HepG2 (cell line): Measurements from ENCODE around the gene OTUD6A. TPM values are rescaled to one million over a fixed set of nuclear protein-coding genes. Genes with fewer than 3 reads are reported as not detected.

Source experiments
- ATAC-seq: fragments of 200-7000 bp; cut with Tn5 transposase; 3 replicates; pipeline ENCODE4 v1.9.1; 2020; ENCODE audit warnings: mild to moderate bottlenecking, moderate library complexity
- BruUV-seq: library from RNA; stranded (reverse); fragments of 400-500 nt; replicated peaks from 2 replicates; lab custom pipeline; 2021; lab: Mats Ljungman, UMichigan
- CTCF ChIA-PET: fragments of 300-600 bp; formaldehyde crosslinking; extraction: SDS; loops from one replicate; lab custom pipeline; 2021; ENCODE audit warnings: low total read pairs, inconsistent platforms, low intra/inter-chr PET ratio; lab: Yijun Ruan, JAX
- POLR2A ChIA-PET: fragments of 350-600 bp; sonication (Branson Sonifier 250); formaldehyde crosslinking; loops from one replicate; lab custom pipeline; 2020; ENCODE audit warnings: antibody characterized with exemption, inconsistent platforms; lab: Yijun Ruan, JAX
- DNase-seq: peaks from one replicate; pipeline ENCODE4 v3.0.0-alpha.2; 2015; ENCODE audit warnings: low spot score
- FAIRE-seq: peaks from 3 replicates; lab custom pipeline; 2011; peaks lifted over from hg19 to GRCh38; lab: Jason Lieb, UNC
- H2AFZ ChIP-seq: one replicate; pipeline ENCODE4 v1.6.1; 2011; ENCODE audit warnings: low read length, inconsistent platforms
- H3K27ac ChIP-seq: fragments of 300-600 bp; 3 replicates; pipeline ENCODE4 v1.8.0; 2011; ENCODE audit warnings: mixed run types, mild to moderate bottlenecking, mixed read lengths, low read length, inconsistent platforms; ENCODE audit not compliant: insufficient read depth; ENCODE audit errors: extremely low read length
- H3K27me3 ChIP-seq, 2 experiments: fragments of 200-600 bp in 1 of 2; 2 replicates in 1 of 2; 3 replicates in 1 of 2; pipeline versions ENCODE4 v1.6.0 to v1.8.0; 2011; ENCODE audit warnings: low read length in 2 of 2, mild to moderate bottlenecking in 2 of 2, moderate library complexity in 2 of 2, inconsistent platforms in 1 of 2; ENCODE audit not compliant: insufficient read depth in 2 of 2, control insufficient read depth in 1 of 2
- H3K36me3 ChIP-seq, 2 experiments: fragments of 200-600 bp in 1 of 2; replicated peaks in 1 of 2; 2 replicates in 1 of 2; 3 replicates in 1 of 2; pipeline versions ENCODE4 v1.5.1 to v1.8.0; 2011; ENCODE audit warnings: low read length in 2 of 2, inconsistent platforms in 1 of 2; ENCODE audit not compliant: insufficient read depth in 2 of 2, control insufficient read depth in 1 of 2
- H3K4me1 ChIP-seq: 2 replicates; pipeline ENCODE4 v1.5.1; 2012; ENCODE audit warnings: low read length, inconsistent platforms; ENCODE audit not compliant: insufficient read depth
- H3K4me2 ChIP-seq: 2 replicates; pipeline ENCODE4 v1.6.0; 2011; ENCODE audit warnings: low read depth, low read length, inconsistent platforms
- H3K4me3 ChIP-seq, 3 experiments: fragments of 200-600 bp in 1 of 3; sonication (generic), shearing (Covaris generic) in 1 of 3; replicated peaks in 1 of 3; 2 replicates each; pipeline ENCODE4 v1.5.1; 2011 to 2016; ENCODE audit warnings: low read length in 3 of 3, inconsistent platforms in 2 of 3, low read depth in 2 of 3, mild to moderate bottlenecking in 2 of 3, control low read depth in 1 of 3, mixed read lengths in 1 of 3; ENCODE audit not compliant: insufficient read depth in 1 of 3
- H3K79me2 ChIP-seq: one replicate; pipeline ENCODE4 v1.6.1; 2011; ENCODE audit warnings: low read length, inconsistent platforms; ENCODE audit not compliant: insufficient read depth
- H3K9ac ChIP-seq: 2 replicates; pipeline ENCODE4 v1.6.0; 2011; ENCODE audit warnings: mild to moderate bottlenecking, low read depth, low read length, inconsistent platforms; ENCODE audit not compliant: insufficient read depth
- H3K9me3 ChIP-seq: 2 replicates; pipeline ENCODE4 v1.5.1; 2012; ENCODE audit warnings: mild to moderate bottlenecking, low read length
- H4K20me1 ChIP-seq: 2 replicates; pipeline ENCODE4 v1.6.0; 2011; ENCODE audit warnings: inconsistent platforms, mild to moderate bottlenecking, low read length, moderate library complexity; ENCODE audit not compliant: insufficient read depth
- AGO2 ChIP-seq: fragments of 200-400 bp; formaldehyde crosslinking; optimal IDR thresholded peaks from 2 replicates; pipeline ENCODE3; 2017; ENCODE audit warnings: mild to moderate bottlenecking, low read depth, low read length, moderate library complexity
- BRCA1 ChIP-seq: sonication (generic); formaldehyde crosslinking; IDR thresholded peaks from 2 replicates; pipeline ENCODE4 v1.4.0; 2020; ENCODE audit warnings: missing genetic modification reagents
- GABPA ChIP-seq, 2 experiments: IDR thresholded peaks; 2 replicates each; pipeline ENCODE4 v1.6.1; 2011 to 2016; ENCODE audit warnings: low read depth in 2 of 2, low read length in 1 of 2, missing biosample characterization in 1 of 2, missing genetic modification characterization in 1 of 2
- GLI4 ChIP-seq: sonication (generic); formaldehyde crosslinking; IDR thresholded peaks from 2 replicates; pipeline ENCODE4 v1.5.1; 2020; ENCODE audit warnings: missing genetic modification reagents, mild to moderate bottlenecking, moderate library complexity, borderline replicate concordance
- RAD21 ChIP-seq: fragments of 450-650 bp; formaldehyde crosslinking; IDR thresholded peaks from 2 replicates; pipeline ENCODE4 v1.5.0; 2020; ENCODE audit warnings: mild to moderate bottlenecking
- RXRA ChIP-seq: sonication (generic); formaldehyde crosslinking; IDR thresholded peaks from 2 replicates; pipeline ENCODE4 v1.5.1; 2020; ENCODE audit warnings: missing genetic modification reagents
- SMC3 ChIP-seq: IDR thresholded peaks from 2 replicates; pipeline ENCODE4 v1.6.1; 2011; ENCODE audit warnings: low read length, improper control_type of control experiment
- SP2 ChIP-seq: sonication (generic); formaldehyde crosslinking; IDR thresholded peaks from 2 replicates; pipeline ENCODE4 v1.5.1; 2020; ENCODE audit warnings: mild to moderate bottlenecking, missing genetic modification reagents
- STAG1 ChIP-seq: sonication (generic); formaldehyde crosslinking; IDR thresholded peaks from 2 replicates; pipeline ENCODE4 v1.4.0; 2020; ENCODE audit warnings: missing genetic modification reagents
- STAT5B ChIP-seq: sonication (generic); formaldehyde crosslinking; IDR thresholded peaks from 2 replicates; pipeline ENCODE4 v1.4.0; 2020; ENCODE audit warnings: missing genetic modification reagents
- WIZ ChIP-seq: sonication (generic); formaldehyde crosslinking; IDR thresholded peaks from 2 replicates; pipeline ENCODE4 v1.5.1; 2020; ENCODE audit warnings: mild to moderate bottlenecking, missing genetic modification reagents
- ZNF101 ChIP-seq: sonication (generic); formaldehyde crosslinking; IDR thresholded peaks from 2 replicates; pipeline ENCODE4 v1.4.0; 2020; ENCODE audit warnings: mild to moderate bottlenecking, low read depth, missing genetic modification reagents, borderline replicate concordance
- ZNF256 ChIP-seq: sonication (generic); formaldehyde crosslinking; conservative IDR thresholded peaks from 2 replicates; pipeline ENCODE4 v1.4.0; 2020; ENCODE audit warnings: missing genetic modification reagents
- ZNF737 ChIP-seq: sonication (generic); formaldehyde crosslinking; IDR thresholded peaks from 2 replicates; pipeline ENCODE4 v1.5.0; 2020; ENCODE audit warnings: missing genetic modification reagents, mild to moderate bottlenecking, borderline replicate concordance
- ZNF766 ChIP-seq: sonication (generic); formaldehyde crosslinking; IDR thresholded peaks from 2 replicates; pipeline ENCODE4 v1.5.0; 2020; ENCODE audit warnings: missing genetic modification reagents, borderline replicate concordance
- WGBS: methylation state at CpG from one replicate; pipeline ENCODE4 v1.1.6; 2017; ENCODE audit warnings: low lambda C conversion rate; 5-methylcytosine and 5-hydroxymethylcytosine counted together
- in situ Hi-C: cut with HindIII; loops from 2 replicates; pipeline ENCODE4 v1.10.0; 2017; ENCODE audit warnings: low pct_unique_long_range_greater_than_20kb; ENCODE audit not compliant: extremely low pct_ligation_motif_present
- intact Hi-C: fragments of 100-400 bp; cut with micrococcal nuclease; formaldehyde crosslinking; loops from one replicate; pipeline ENCODE4 v1.10.0; 2022; ENCODE audit not compliant: unreplicated experiment
- polyA plus RNA-seq, 8 experiments: library from polyadenylated mRNA; depleted of rRNA in 3 of 8; stranded (reverse) in 7 of 8; unstranded in 1 of 8; fragments of >200 nt; fragmentation: Illumina TruSeq in 4 of 8; extraction: Trizol in 4 of 8; gene quantifications; 2 replicates each; pipeline versions ENCODE4 v1.2.1 to v1.2.3, GENCODE V29; 2011 to 2016; ENCODE audit warnings: low read depth in 4 of 8, missing spikeins in 1 of 8, mixed read lengths in 1 of 8; ENCODE audit not compliant: insufficient read depth in 1 of 8
- total RNA-seq, 5 experiments: library from RNA; depleted of rRNA; stranded (reverse); fragments of >200 nt; fragmentation: Illumina TruSeq; extraction: Trizol; gene quantifications; 2 replicates each; pipeline ENCODE4 v1.2.3, GENCODE V29; 2016; ENCODE audit warnings: low read depth in 1 of 5
- TF ChIP-seq, protein P1 (sequence below): sonication (generic); formaldehyde crosslinking; IDR thresholded peaks from 2 replicates; pipeline ENCODE4 v1.5.0; 2020; ENCODE audit warnings: missing genetic modification reagents
- TF ChIP-seq, protein P2 (sequence below): sonication (generic); formaldehyde crosslinking; IDR thresholded peaks from 2 replicates; pipeline ENCODE4 v1.5.0; 2020; ENCODE audit warnings: mild to moderate bottlenecking, missing genetic modification reagents, moderate library complexity

The OTUD6A gene
- total and polyA plus RNA-seq, 2 of the 13 experiments (the other 11 are each of a cell fraction or from before 2014, with no cell fraction given) = not detected

DNA sequence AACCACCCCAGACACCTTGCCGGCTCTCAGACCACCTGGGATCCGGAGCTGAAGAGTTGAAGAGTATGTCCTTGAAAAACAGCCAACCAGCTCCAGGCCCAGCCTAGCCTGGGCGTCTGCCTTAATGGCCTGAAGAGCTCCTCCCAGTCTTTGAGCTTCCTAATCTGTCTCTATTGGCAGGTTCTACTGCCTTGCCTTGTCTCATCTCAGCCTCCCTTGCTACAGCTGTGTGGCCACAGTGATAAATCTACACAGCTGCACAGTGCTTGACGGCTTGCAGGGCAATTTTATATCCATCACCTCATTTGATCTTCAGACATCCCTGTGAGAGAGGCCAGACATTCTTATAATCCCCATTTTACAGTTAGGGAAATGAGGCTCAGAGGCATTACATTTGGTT lies 32.4 kb upstream of the OTUD6A start (continued):
- TF ChIP-seq, protein P1, sequence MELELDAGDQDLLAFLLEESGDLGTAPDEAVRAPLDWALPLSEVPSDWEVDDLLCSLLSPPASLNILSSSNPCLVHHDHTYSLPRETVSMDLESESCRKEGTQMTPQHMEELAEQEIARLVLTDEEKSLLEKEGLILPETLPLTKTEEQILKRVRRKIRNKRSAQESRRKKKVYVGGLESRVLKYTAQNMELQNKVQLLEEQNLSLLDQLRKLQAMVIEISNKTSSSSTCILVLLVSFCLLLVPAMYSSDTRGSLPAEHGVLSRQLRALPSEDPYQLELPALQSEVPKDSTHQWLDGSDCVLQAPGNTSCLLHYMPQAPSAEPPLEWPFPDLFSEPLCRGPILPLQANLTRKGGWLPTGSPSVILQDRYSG (CRISPR knock-in tag) = no peak
- no peak for TF ChIP-seq ZNF737 (CRISPR knock-in tag)

DNA sequence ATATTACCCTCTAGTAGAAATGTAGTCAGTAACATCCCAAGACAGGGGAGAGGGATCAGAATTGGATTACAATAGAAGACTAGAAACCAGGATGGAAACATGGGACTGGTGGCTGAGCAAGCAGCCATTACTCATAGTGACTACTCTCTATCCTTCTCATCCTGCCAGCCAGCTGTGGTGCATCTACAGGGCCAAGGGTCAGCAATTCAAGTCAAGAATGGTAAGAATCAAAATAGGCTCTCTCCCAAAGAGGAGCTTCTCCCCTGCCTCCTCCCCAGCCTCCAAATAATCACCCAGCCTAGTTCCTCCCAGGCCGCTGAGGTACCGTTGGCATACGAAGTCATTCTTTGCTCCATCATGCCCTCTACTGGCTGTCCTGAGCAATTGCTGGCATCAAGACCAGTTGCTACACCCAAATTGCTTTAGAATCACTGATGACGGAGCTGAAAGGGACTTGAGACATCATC lies 31.9 kb upstream of the OTUD6A start:
- H3K79me2 ChIP-seq = no peaks in the 10 kb centered on the region
- in situ Hi-C loops = loop anchor here (5.0 to 10.0 kb wide), 2 partner anchors 64 to 538 kb away; no protein-coding TSS in a partner anchor
- no peaks in the 10 kb centered on the region for H3K4me1 ChIP-seq
- H3K9me3 ChIP-seq = no peaks in the 10 kb centered on the region
- intact Hi-C loops = loop anchor here (1.0 to 5.0 kb wide), 4 partner anchors 67 to 538 kb away; no protein-coding TSS in a partner anchor
- CTCF ChIA-PET = interaction anchor here (1.3 kb wide), 1 partner anchor 537 kb away, joined by 8 read pairs; no protein-coding TSS in a partner anchor
- TF ChIP-seq ZNF256 (CRISPR knock-in tag) (no peak), ZNF766 (CRISPR knock-in tag) (no peak), BRCA1 (no peak), STAT5B (CRISPR knock-in tag) (no peak), GABPA (IDR thresholded peaks at IDR 0.05; ENCODE audit: low read depth, low read length) (no peak), GABPA (CRISPR knock-in tag; IDR thresholded peaks at IDR 0.05; ENCODE audit: low read depth) (no peak), SMC3 (peak; percentile 66), WIZ (no peak), ZNF101 (no peak), GLI4 (CRISPR knock-in tag) (no peak), SP2 (CRISPR knock-in tag) (no peak), RXRA (CRISPR knock-in tag) (no peak), STAG1 (CRISPR knock-in tag) (peak; percentile 79), RAD21 (CRISPR knock-in tag) (peak; percentile 31; the same call in 1 of the 2 replicates), AGO2 (no peak)
- TF ChIP-seq, protein P2, sequence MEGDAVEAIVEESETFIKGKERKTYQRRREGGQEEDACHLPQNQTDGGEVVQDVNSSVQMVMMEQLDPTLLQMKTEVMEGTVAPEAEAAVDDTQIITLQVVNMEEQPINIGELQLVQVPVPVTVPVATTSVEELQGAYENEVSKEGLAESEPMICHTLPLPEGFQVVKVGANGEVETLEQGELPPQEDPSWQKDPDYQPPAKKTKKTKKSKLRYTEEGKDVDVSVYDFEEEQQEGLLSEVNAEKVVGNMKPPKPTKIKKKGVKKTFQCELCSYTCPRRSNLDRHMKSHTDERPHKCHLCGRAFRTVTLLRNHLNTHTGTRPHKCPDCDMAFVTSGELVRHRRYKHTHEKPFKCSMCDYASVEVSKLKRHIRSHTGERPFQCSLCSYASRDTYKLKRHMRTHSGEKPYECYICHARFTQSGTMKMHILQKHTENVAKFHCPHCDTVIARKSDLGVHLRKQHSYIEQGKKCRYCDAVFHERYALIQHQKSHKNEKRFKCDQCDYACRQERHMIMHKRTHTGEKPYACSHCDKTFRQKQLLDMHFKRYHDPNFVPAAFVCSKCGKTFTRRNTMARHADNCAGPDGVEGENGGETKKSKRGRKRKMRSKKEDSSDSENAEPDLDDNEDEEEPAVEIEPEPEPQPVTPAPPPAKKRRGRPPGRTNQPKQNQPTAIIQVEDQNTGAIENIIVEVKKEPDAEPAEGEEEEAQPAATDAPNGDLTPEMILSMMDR (CRISPR knock-in tag) = peak; percentile 82
- peak; percentile 7 for DNase-seq
- H3K27me3 ChIP-seq = no peaks in the 10 kb centered on the region
- WGBS = 27% methylated on average over 4 of the region's 4 CpGs
- no peak overlapping the region for H2AFZ ChIP-seq
- BruUV-seq = no TSS peak
- no peak overlapping the region for H3K9ac ChIP-seq
- peak; percentile 71 for ATAC-seq
- peak; percentile 81 for FAIRE-seq
- H4K20me1 ChIP-seq = no peaks in the 10 kb centered on the region
- H3K4me3 ChIP-seq = no peak overlapping the region
- POLR2A ChIA-PET = interaction anchor here (1.3 kb wide), 1 partner anchor 492 kb away, joined by 3 read pairs; no protein-coding TSS in a partner anchor
- H3K27ac ChIP-seq = no peak overlapping the region
- no peak overlapping the region for H3K4me2 ChIP-seq
- H3K36me3 ChIP-seq = no peaks in the 10 kb centered on the region
